HCT116 (cell line): ENCODE measurements around the gene CLIC5. TPM values are rescaled to one million over a fixed set of nuclear protein-coding genes. Genes with fewer than 3 reads are reported as not detected.

Source experiments
- ATAC-seq: fragments of 200-7000 bp; cut with Tn5 transposase; 2 replicates; pipeline ENCODE4 v1.9.1; 2020; ENCODE audit warnings: mild to moderate bottlenecking, moderate library complexity
- Bru-seq: library from RNA; stranded (reverse); fragments of 400-500 nt; gene quantifications from one replicate; lab custom pipeline; 2021; lab: Mats Ljungman, UMichigan
- BruChase-seq, 2 experiments: library from RNA; stranded (reverse); fragments of 400-500 nt; gene quantifications; one replicate each; lab custom pipeline; 2021; lab: Mats Ljungman, UMichigan
- BruUV-seq: library from RNA; stranded (reverse); fragments of 400-500 nt; replicated peaks from 2 replicates; lab custom pipeline; 2021; lab: Mats Ljungman, UMichigan
- CTCF ChIA-PET: fragments of 300-600 bp; sonication (Branson Sonifier 250); formaldehyde crosslinking; loops from one replicate; lab custom pipeline; 2021; ENCODE audit warnings: antibody characterized with exemption; lab: Charles Lee
- POLR2A ChIA-PET: fragments of 300-600, 350-600 bp; sonication (Branson Sonifier 250); formaldehyde crosslinking; loops from one replicate; lab custom pipeline; 2021; ENCODE audit warnings: antibody characterized with exemption; lab: Charles Lee
- RAD21 ChIA-PET, 2 experiments: fragments of 300-600 bp; sonication (Branson Sonifier 250); formaldehyde crosslinking; loops; one replicate each; lab custom pipeline; 2023; ENCODE audit warnings: low total read pairs in 2 of 2; ENCODE audit not compliant: uncharacterized antibody in 2 of 2, unreplicated experiment in 2 of 2, low non-redundant PET in 1 of 2; lab: Charles Lee
- DNase-seq: peaks from one replicate; pipeline ENCODE4 v3.0.0-alpha.2; 2010; ENCODE audit warnings: low read depth, low spot score
- H2AFZ ChIP-seq: fragments of 200-600 bp; shearing (Covaris generic), sonication (generic); 2 replicates; pipeline ENCODE4 v1.6.1; 2017; ENCODE audit warnings: low read depth, mixed run types, mixed read lengths, antibody characterized with exemption, low read length; ENCODE audit not compliant: poor library complexity, severe bottlenecking
- H3K27ac ChIP-seq: 2 replicates; pipeline ENCODE4 v1.5.1; 2012; ENCODE audit warnings: low read depth, low read length
- H3K27me3 ChIP-seq: fragments of 200-600 bp; sonication (generic); 2 replicates; pipeline ENCODE4 v1.6.1; 2016; ENCODE audit warnings: mixed run types, low read length, mixed read lengths; ENCODE audit not compliant: insufficient read depth
- H3K36me3 ChIP-seq, 2 experiments: fragments of 200-500 bp in 1 of 2; fragments of 200-600 bp in 1 of 2; sonication (Bioruptor generic) in 1 of 2; sonication (generic) in 1 of 2; 2 replicates each; pipeline versions ENCODE4 v1.5.1 to v1.6.1; 2014 to 2016; ENCODE audit warnings: low read length in 2 of 2, inconsistent platforms in 1 of 2, mixed read lengths in 1 of 2, mixed run types in 1 of 2; ENCODE audit not compliant: insufficient read depth in 2 of 2, control insufficient read depth in 1 of 2
- H3K4me1 ChIP-seq, 2 experiments: fragments of 200-600 bp in 1 of 2; sonication (generic) in 1 of 2; 2 replicates each; pipeline versions ENCODE4 v1.5.1 to v1.6.1; 2012 to 2017; ENCODE audit warnings: low read length in 2 of 2, inconsistent platforms in 1 of 2, mild to moderate bottlenecking in 1 of 2, mixed read lengths in 1 of 2, mixed run types in 1 of 2, moderate library complexity in 1 of 2; ENCODE audit not compliant: insufficient read depth in 2 of 2, control insufficient read depth in 1 of 2
- H3K4me2 ChIP-seq: fragments of 200-600 bp; sonication (generic); 2 replicates; pipeline ENCODE4 v1.6.1; 2017; ENCODE audit warnings: mixed run types, low read length, mixed read lengths
- H3K4me3 ChIP-seq, 2 experiments: fragments of 200-600 bp in 1 of 2; sonication (generic) in 1 of 2; replicated peaks in 1 of 2; 2 replicates each; pipeline ENCODE4 v1.5.1; 2011 to 2016; ENCODE audit warnings: low read length in 2 of 2, control low read depth in 1 of 2, low read depth in 1 of 2, mild to moderate bottlenecking in 1 of 2, mixed read lengths in 1 of 2, mixed run types in 1 of 2
- H3K79me2 ChIP-seq: fragments of 200-600 bp; sonication (generic); 2 replicates; pipeline ENCODE4 v1.6.1; 2017; ENCODE audit warnings: mild to moderate bottlenecking, mixed run types, low read length, moderate library complexity, mixed read lengths; ENCODE audit not compliant: insufficient read depth
- H3K9ac ChIP-seq: fragments of 200-600 bp; sonication (generic); 2 replicates; pipeline ENCODE4 v1.6.1; 2016; ENCODE audit warnings: low read length, mixed read lengths
- H3K9me2 ChIP-seq: fragments of 200-600 bp; sonication (generic), shearing (Covaris generic); 2 replicates; pipeline ENCODE4 v1.6.1; 2017; ENCODE audit warnings: mixed run types, mild to moderate bottlenecking, moderate library complexity; ENCODE audit not compliant: insufficient read depth
- H3K9me3 ChIP-seq, 2 experiments: fragments of 200-500 bp in 1 of 2; fragments of 200-600 bp in 1 of 2; sonication (Bioruptor generic) in 1 of 2; sonication (generic) in 1 of 2; 2 replicates each; pipeline ENCODE4 v1.6.1; 2014 to 2017; ENCODE audit warnings: low read length in 2 of 2, mixed read lengths in 2 of 2, inconsistent platforms in 1 of 2, low read depth in 1 of 2, mild to moderate bottlenecking in 1 of 2, mixed run types in 1 of 2, moderate library complexity in 1 of 2; ENCODE audit not compliant: control insufficient read depth in 1 of 2, insufficient read depth in 1 of 2
- H4K20me1 ChIP-seq: fragments of 200-600 bp; sonication (generic), shearing (Covaris generic); 2 replicates; pipeline ENCODE4 v1.6.1; 2017; ENCODE audit warnings: mixed run types, mild to moderate bottlenecking, moderate library complexity; ENCODE audit not compliant: insufficient read depth
- ATF3 ChIP-seq: IDR thresholded peaks from 2 replicates; pipeline ENCODE4 v1.6.1; 2012
- EGR1 ChIP-seq: IDR thresholded peaks from 2 replicates; pipeline ENCODE4 v1.6.1; 2012; ENCODE audit warnings: low read depth
- EZH2 ChIP-seq: fragments of 200-600 bp; sonication (generic); IDR thresholded peaks from 2 replicates; pipeline ENCODE4 v1.6.1; 2017; ENCODE audit warnings: antibody characterized with exemption, mixed run types
- MAX ChIP-seq: IDR thresholded peaks from 2 replicates; pipeline ENCODE4 v1.6.1; 2012
- POLR2AphosphoS5 ChIP-seq: IDR thresholded peaks from 2 replicates; pipeline ENCODE4 v1.6.1; 2011; ENCODE audit warnings: mild to moderate bottlenecking, low read depth, low read length, moderate library complexity
- intact Hi-C: fragments of 100-400 bp; cut with micrococcal nuclease; formaldehyde crosslinking; loops from 2 replicates; pipeline ENCODE4 v1.10.0; 2022
- long read RNA-seq: library from polyadenylated mRNA; unstranded; transcript quantifications from one replicate; pipeline ENCODE4 v2.0.0, GENCODE V29; 2021; ENCODE audit not compliant: unreplicated experiment
- polyA plus RNA-seq: library from polyadenylated mRNA; unstranded; fragments of >200 nt; gene quantifications from 2 replicates; pipeline ENCODE4 v1.2.1, GENCODE V29; 2012; ENCODE audit warnings: missing spikeins
- total RNA-seq: library from RNA; stranded (reverse); gene quantifications from one replicate; pipeline ENCODE4 v1.2.1, GENCODE V29; 2021; ENCODE audit not compliant: unreplicated experiment

CLIC5 gene
- 0.20 TPM for total RNA-seq
- polyA plus RNA-seq, result 0.12 and 0.38 TPM in 2 replicates
- Bru-seq, nascent RNA, result percentile 16 among the genes with signal in this experiment
- percentile 16 among the genes with signal in this experiment for BruChase-seq, experiment 1, labeled RNA remaining after a 6-hour chase
- percentile 14 among the genes with signal in this experiment for BruChase-seq, experiment 2, labeled RNA remaining after a 2-hour chase
- long read RNA-seq, result 0 reads

- Histone ChIP-seq H3K9me2 (no peaks in the 10 kb centered on the region), H3K79me2 (no peaks in the 10 kb centered on the region), H3K4me3 (peak within 1 kb of the TSS; percentile 54 to 66), H3K9me3 (no peaks in the 10 kb centered on the region), H2AFZ (peak within 1 kb of the TSS; percentile 94), H3K27me3 (peaks cover 8% of the 10 kb centered on the region; the same call in 1 of the 2 replicates), H3K9ac (peak within 1 kb of the TSS; percentile 15; the same call in 1 of the 2 replicates), H4K20me1 (no peaks in the 10 kb centered on the region), H3K4me2 (peak within 1 kb of the TSS; percentile 96), H3K27ac (no peak within 1 kb of the TSS), H3K36me3 (no peaks in the 10 kb centered on the region), H3K4me1 (peaks cover 2 to 33% of the 10 kb centered on the region in 2 experiments; a peak in 3 of 4 replicates)
- CTCF ChIA-PET, result no interaction called here
- TF ChIP-seq POLR2AphosphoS5 (no peak), EGR1 (peak; percentile 67), EZH2 (no peak; the same call in 1 of the 2 replicates), MAX (0 out of 2 replicates have a peak, but pooled peaks have one; percentile 11)
- BruUV-seq, result no TSS peak
- ATAC-seq (peak; percentile 80), DNase-seq (no peak)
- RAD21 ChIA-PET, result no interaction called here
- intact Hi-C loops, result no loop called here
- POLR2A ChIA-PET, result no interaction called here
Observed at GRCh38 chr6:46015119-46015968, at the start of gene CLIC5. CLIC5 (minus strand) TSS chr6:46015860; CDS start chr6:46015542, 318 bp downstream.

GRCh38 chr6:46062991-46063390 is 47.3 kb upstream of the CLIC5 start:
- Histone ChIP-seq H3K27me3 (no peaks in the 10 kb centered on the region), H3K27ac (no peak overlapping the region), H3K9ac (no peak overlapping the region), H3K4me1 (no peaks in the 10 kb centered on the region), H3K36me3 (no peaks in the 10 kb centered on the region), H3K4me3 (no peak overlapping the region), H3K9me3 (no peaks in the 10 kb centered on the region), H3K4me2 (no peak overlapping the region), H4K20me1 (no peaks in the 10 kb centered on the region), H3K9me2 (no peaks in the 10 kb centered on the region), H3K79me2 (no peaks in the 10 kb centered on the region), H2AFZ (no peak overlapping the region)
- intact Hi-C loops, result no loop called here
- ATAC-seq, result no peak
- no TSS peak for BruUV-seq
- RAD21 ChIA-PET, result no interaction called here
- no peak for DNase-seq
- CTCF ChIA-PET, result no interaction called here
- no peak for TF ChIP-seq ATF3
- POLR2A ChIA-PET, result no interaction called here
